ENCODE results near the gene MACROD2.

DNA sequence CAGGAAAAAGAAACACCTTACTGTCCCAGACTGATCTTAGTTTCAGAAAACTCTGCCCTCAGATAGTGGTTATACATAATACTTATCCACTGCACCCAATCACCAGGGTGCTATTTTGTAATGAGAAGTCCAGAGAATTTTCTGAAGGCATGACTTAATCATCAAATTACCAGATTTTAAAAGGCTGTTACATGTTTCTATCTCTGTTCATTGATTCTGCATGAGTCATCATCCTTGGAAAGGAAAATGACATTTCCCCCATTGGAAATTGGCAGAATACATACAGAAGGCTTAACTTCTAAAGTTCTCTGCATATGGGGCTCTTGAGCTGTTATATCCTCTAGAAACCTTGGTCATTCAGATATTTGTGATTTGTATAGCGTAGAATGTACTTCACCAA lies 930.0 kb downstream of the MACROD2 start:
- TF ChIP-seq YY1 (IDR thresholded peaks at IDR 0.05; ENCODE audit: insufficient read depth, insufficient read length) (no peak), ZNF274 (IDR thresholded peaks at IDR 0.05; ENCODE audit: low read depth, low read length) (no peak)
